ENCODE measurements around the gene UPK1A.

- TF ChIP-seq, protein P1, sequence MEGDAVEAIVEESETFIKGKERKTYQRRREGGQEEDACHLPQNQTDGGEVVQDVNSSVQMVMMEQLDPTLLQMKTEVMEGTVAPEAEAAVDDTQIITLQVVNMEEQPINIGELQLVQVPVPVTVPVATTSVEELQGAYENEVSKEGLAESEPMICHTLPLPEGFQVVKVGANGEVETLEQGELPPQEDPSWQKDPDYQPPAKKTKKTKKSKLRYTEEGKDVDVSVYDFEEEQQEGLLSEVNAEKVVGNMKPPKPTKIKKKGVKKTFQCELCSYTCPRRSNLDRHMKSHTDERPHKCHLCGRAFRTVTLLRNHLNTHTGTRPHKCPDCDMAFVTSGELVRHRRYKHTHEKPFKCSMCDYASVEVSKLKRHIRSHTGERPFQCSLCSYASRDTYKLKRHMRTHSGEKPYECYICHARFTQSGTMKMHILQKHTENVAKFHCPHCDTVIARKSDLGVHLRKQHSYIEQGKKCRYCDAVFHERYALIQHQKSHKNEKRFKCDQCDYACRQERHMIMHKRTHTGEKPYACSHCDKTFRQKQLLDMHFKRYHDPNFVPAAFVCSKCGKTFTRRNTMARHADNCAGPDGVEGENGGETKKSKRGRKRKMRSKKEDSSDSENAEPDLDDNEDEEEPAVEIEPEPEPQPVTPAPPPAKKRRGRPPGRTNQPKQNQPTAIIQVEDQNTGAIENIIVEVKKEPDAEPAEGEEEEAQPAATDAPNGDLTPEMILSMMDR (IDR thresholded peaks at IDR 0.05; ENCODE audit: extremely low read depth in 1 of 2, insufficient read depth in 1 of 2, low read depth in 1 of 2, low read length in 2 of 2): no peak
- no peak for TF ChIP-seq MYC (IDR thresholded peaks at IDR 0.05; ENCODE audit: low read depth, low read length)
- no peak for TF ChIP-seq POLR2AphosphoS5 (IDR thresholded peaks at IDR 0.05; ENCODE audit: insufficient read depth, low read depth, low read length)
- TF ChIP-seq, protein P2, sequence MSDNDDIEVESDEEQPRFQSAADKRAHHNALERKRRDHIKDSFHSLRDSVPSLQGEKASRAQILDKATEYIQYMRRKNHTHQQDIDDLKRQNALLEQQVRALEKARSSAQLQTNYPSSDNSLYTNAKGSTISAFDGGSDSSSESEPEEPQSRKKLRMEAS (IDR thresholded peaks at IDR 0.05; ENCODE audit: insufficient read depth, insufficient read length): no peak
Measured at GRCh38 chr19:35669566-35669965, 3.2 kb downstream of the UPK1A start.
